OCI-LY1 (cell line): ENCODE measurements around the gene TESMIN.

Experiments
- EZH2 ChIP-seq: fragments of 200-600 bp; sonication (generic), shearing (Covaris generic); IDR thresholded peaks from 2 replicates; pipeline ENCODE4 v1.8.0; 2017; ENCODE audit warnings: borderline replicate concordance, mixed run types, mild to moderate bottlenecking, antibody characterized with exemption, low read length, moderate library complexity, mixed read lengths
- TF ChIP-seq, protein P1 (sequence below): fragments of 200-600 bp; sonication (generic), shearing (Covaris generic); IDR thresholded peaks from 2 replicates; pipeline ENCODE4 v1.5.1; 2017; ENCODE audit warnings: mild to moderate bottlenecking, antibody characterized with exemption, low read length, moderate library complexity, mixed read lengths

DNA sequence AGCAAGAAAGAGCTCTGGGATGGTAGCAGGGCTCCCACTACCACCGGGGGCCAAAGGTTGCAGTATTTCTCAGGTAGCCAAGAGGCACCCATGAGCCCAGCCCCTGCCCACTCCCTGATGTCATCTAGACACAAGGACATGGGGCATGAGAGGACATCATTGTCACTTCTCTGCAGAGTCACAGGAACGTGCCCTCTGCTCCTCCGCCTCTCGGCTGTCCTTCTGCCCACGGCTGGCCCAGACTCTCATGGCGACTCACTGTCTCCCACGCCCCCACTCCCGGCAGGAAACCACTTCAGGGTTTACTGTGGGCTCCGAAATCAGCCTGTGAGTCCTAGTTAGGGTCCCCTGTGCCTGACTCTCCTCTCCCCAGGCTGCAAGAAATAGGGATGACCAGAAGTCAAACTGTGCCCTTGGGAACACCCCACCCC, 68.8 kb downstream of the TESMIN start:
- TF ChIP-seq, protein P1, sequence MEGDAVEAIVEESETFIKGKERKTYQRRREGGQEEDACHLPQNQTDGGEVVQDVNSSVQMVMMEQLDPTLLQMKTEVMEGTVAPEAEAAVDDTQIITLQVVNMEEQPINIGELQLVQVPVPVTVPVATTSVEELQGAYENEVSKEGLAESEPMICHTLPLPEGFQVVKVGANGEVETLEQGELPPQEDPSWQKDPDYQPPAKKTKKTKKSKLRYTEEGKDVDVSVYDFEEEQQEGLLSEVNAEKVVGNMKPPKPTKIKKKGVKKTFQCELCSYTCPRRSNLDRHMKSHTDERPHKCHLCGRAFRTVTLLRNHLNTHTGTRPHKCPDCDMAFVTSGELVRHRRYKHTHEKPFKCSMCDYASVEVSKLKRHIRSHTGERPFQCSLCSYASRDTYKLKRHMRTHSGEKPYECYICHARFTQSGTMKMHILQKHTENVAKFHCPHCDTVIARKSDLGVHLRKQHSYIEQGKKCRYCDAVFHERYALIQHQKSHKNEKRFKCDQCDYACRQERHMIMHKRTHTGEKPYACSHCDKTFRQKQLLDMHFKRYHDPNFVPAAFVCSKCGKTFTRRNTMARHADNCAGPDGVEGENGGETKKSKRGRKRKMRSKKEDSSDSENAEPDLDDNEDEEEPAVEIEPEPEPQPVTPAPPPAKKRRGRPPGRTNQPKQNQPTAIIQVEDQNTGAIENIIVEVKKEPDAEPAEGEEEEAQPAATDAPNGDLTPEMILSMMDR = no peak
- no peak for TF ChIP-seq EZH2
